Neuronal stem cell (in vitro differentiated cells): ENCODE data around the gene ZNF280B.

ENCODE experiments used
- DNase-seq: peaks from one replicate; pipeline ENCODE4 v3.0.0-alpha.2; 2013; ENCODE audit warnings: low spot score
- H2AFZ ChIP-seq: one replicate; pipeline ENCODE4 v1.6.1; 2013; ENCODE audit warnings: mild to moderate bottlenecking, low read length, inconsistent platforms
- H2AK5ac ChIP-seq: 2 replicates; pipeline ENCODE4 v1.6.1; 2013; ENCODE audit warnings: low read depth, mild to moderate bottlenecking, inconsistent platforms, low read length, moderate library complexity, mixed read lengths
- H2BK120ac ChIP-seq: 2 replicates; pipeline ENCODE4 v1.6.1; 2013; ENCODE audit warnings: low read depth, mild to moderate bottlenecking, inconsistent platforms, low read length, moderate library complexity, mixed read lengths
- H2BK12ac ChIP-seq: one replicate; pipeline ENCODE4 v1.6.1; 2013; ENCODE audit warnings: low read length, inconsistent platforms
- H2BK15ac ChIP-seq: 2 replicates; pipeline ENCODE4 v1.6.1; 2013; ENCODE audit warnings: mild to moderate bottlenecking, low read length, inconsistent platforms, mixed read lengths
- H2BK5ac ChIP-seq: one replicate; pipeline ENCODE4 v1.6.1; 2013; ENCODE audit warnings: inconsistent platforms, mild to moderate bottlenecking, low read length, moderate library complexity
- H3K14ac ChIP-seq: one replicate; pipeline ENCODE4 v1.6.1; 2013; ENCODE audit warnings: low read length, inconsistent platforms
- H3K18ac ChIP-seq: 2 replicates; pipeline ENCODE4 v1.6.1; 2013; ENCODE audit warnings: low read length, inconsistent platforms
- H3K23ac ChIP-seq: 2 replicates; pipeline ENCODE4 v1.6.1; 2013; ENCODE audit warnings: low read depth, mild to moderate bottlenecking, mixed read lengths, low read length, inconsistent platforms; ENCODE audit not compliant: poor library complexity
- H3K27ac ChIP-seq: replicated peaks from 3 replicates; pipeline ENCODE4 v1.5.1; 2013; ENCODE audit warnings: low read length, inconsistent platforms
- H3K27me3 ChIP-seq, 3 experiments: 2 replicates each; pipeline ENCODE4 v1.6.1; 2013; ENCODE audit warnings: low read length in 3 of 3, mild to moderate bottlenecking in 2 of 3, inconsistent platforms in 1 of 3, low read depth in 1 of 3, mixed read lengths in 1 of 3, moderate library complexity in 1 of 3; ENCODE audit not compliant: control insufficient read depth in 3 of 3, insufficient read depth in 3 of 3
- H3K36me3 ChIP-seq, 2 donors: replicated peaks in 1 of 2; 2 replicates each; pipeline ENCODE4 v1.6.1; 2013; ENCODE audit warnings: low read length in 2 of 2; ENCODE audit not compliant: control insufficient read depth in 2 of 2, insufficient read depth in 2 of 2
- H3K4ac ChIP-seq: 2 replicates; pipeline ENCODE4 v1.6.1; 2013; ENCODE audit warnings: inconsistent platforms, mild to moderate bottlenecking, low read length, moderate library complexity
- H3K4me1 ChIP-seq, 2 donors: 1 replicate in 1 of 2; 2 replicates in 1 of 2; pipeline ENCODE4 v1.6.1; 2013; ENCODE audit warnings: low read length in 2 of 2, low read depth in 1 of 2; ENCODE audit not compliant: control insufficient read depth in 2 of 2, insufficient read depth in 1 of 2
- H3K4me2 ChIP-seq: one replicate; pipeline ENCODE4 v1.6.1; 2013; ENCODE audit warnings: mild to moderate bottlenecking, low read length, inconsistent platforms; ENCODE audit not compliant: insufficient read depth, poor library complexity, severe bottlenecking
- H3K4me3 ChIP-seq, 2 donors: 2 replicates each; pipeline ENCODE4 v1.5.1; 2013; ENCODE audit warnings: low read length in 2 of 2, mild to moderate bottlenecking in 2 of 2, inconsistent platforms in 1 of 2, moderate library complexity in 1 of 2
- H3K79me1 ChIP-seq: one replicate; pipeline ENCODE4 v1.6.1; 2013; ENCODE audit warnings: low read depth, mild to moderate bottlenecking, inconsistent platforms, low read length, moderate library complexity
- H3K9ac ChIP-seq: one replicate; pipeline ENCODE4 v1.6.1; 2013; ENCODE audit warnings: mild to moderate bottlenecking, low read depth, low read length, inconsistent platforms; ENCODE audit not compliant: poor library complexity
- H3K9me3 ChIP-seq, 2 donors: replicated peaks in 1 of 2; 2 replicates each; pipeline versions ENCODE3 to v1.6.1; 2013; ENCODE audit warnings: low read length in 2 of 2, mild to moderate bottlenecking in 2 of 2, inconsistent platforms in 1 of 2, low read depth in 1 of 2, mixed read lengths in 1 of 2, moderate library complexity in 1 of 2; ENCODE audit not compliant: control insufficient read depth in 2 of 2, insufficient read depth in 1 of 2
- H4K8ac ChIP-seq: one replicate; pipeline ENCODE4 v1.6.1; 2013; ENCODE audit warnings: low read depth, mild to moderate bottlenecking, inconsistent platforms, low read length, moderate library complexity
- H4K91ac ChIP-seq: one replicate; pipeline ENCODE4 v1.6.1; 2013; ENCODE audit warnings: low read length, low read depth, mild to moderate bottlenecking, inconsistent platforms; ENCODE audit not compliant: poor library complexity
- WGBS, 2 donors: extraction: QIAGEN DNeasy Blood & Tissue Kit; methylation state at CpG; one replicate each; pipeline ENCODE4 v1.1.7; 2013; ENCODE audit warnings: missing lambda C conversion rate in 2 of 2, mixed read lengths in 1 of 2; ENCODE audit not compliant: insufficient read length in 2 of 2, insufficient replicate concordance in 1 of 2; ENCODE audit errors: extremely low coverage in 2 of 2; 5-methylcytosine and 5-hydroxymethylcytosine counted together

The ZNF280B gene

GRCh38 chr22:22461583-22461982 is 47.0 kb downstream of the ZNF280B start:
- Histone ChIP-seq H2BK15ac (no peak overlapping the region), H3K9ac (no peak overlapping the region), H3K4me1 (no peaks in the 10 kb centered on the region), H3K23ac (no peak overlapping the region), H2BK120ac (no peak overlapping the region), H2AFZ (no peak overlapping the region), H3K4me3 (no peak overlapping the region), H2BK12ac (no peak overlapping the region), H3K27me3 (peaks cover 0 to 3% (median 0%) of the 10 kb centered on the region in 3 experiments), H3K36me3 (no peaks in the 10 kb centered on the region), H3K18ac (no peak overlapping the region), H3K79me1 (no peaks in the 10 kb centered on the region), H3K9me3 (peaks cover 8 to 17% of the 10 kb centered on the region in 2 donors), H4K91ac (no peak overlapping the region), H3K14ac (no peak overlapping the region), H3K4me2 (no peak overlapping the region), H4K8ac (no peak overlapping the region), H2BK5ac (no peak overlapping the region), H2AK5ac (no peak overlapping the region), H3K4ac (no peak overlapping the region), H3K27ac (no peak overlapping the region)
- WGBS, 2 donors: no CpG with 5 or more reads among the region's 7 CpGs
- no peak for DNase-seq

GRCh38 chr22:22461111-22461510 is 47.4 kb downstream of the ZNF280B start:
- Histone ChIP-seq H3K4me1 (no peaks in the 10 kb centered on the region), H3K18ac (no peak overlapping the region), H3K79me1 (no peaks in the 10 kb centered on the region), H3K27me3 (peaks cover 0 to 3% (median 0%) of the 10 kb centered on the region in 3 experiments), H3K9me3 (peaks cover 8 to 17% of the 10 kb centered on the region in 2 donors), H2BK15ac (no peak overlapping the region), H3K9ac (no peak overlapping the region), H2BK120ac (no peak overlapping the region), H2BK5ac (no peak overlapping the region), H2AK5ac (no peak overlapping the region), H3K4me3 (no peak overlapping the region), H3K23ac (no peak overlapping the region), H3K14ac (no peak overlapping the region), H2BK12ac (no peak overlapping the region), H3K27ac (no peak overlapping the region), H2AFZ (no peak overlapping the region), H4K91ac (no peak overlapping the region), H3K4ac (no peak overlapping the region), H3K4me2 (no peak overlapping the region), H3K36me3 (no peaks in the 10 kb centered on the region), H4K8ac (no peak overlapping the region)
- DNase-seq: no peak
- WGBS, 2 donors: no CpG with 5 or more reads among the region's 1 CpG

GRCh38 chr22:22460635-22461034 is 47.9 kb downstream of the ZNF280B start:
- Histone ChIP-seq H3K18ac (no peak overlapping the region), H2AK5ac (no peak overlapping the region), H3K4ac (no peak overlapping the region), H3K27ac (no peak overlapping the region), H2BK15ac (no peak overlapping the region), H3K9ac (no peak overlapping the region), H3K4me3 (no peak overlapping the region), H4K91ac (no peak overlapping the region), H3K36me3 (no peaks in the 10 kb centered on the region), H2BK120ac (no peak overlapping the region), H3K4me1 (no peaks in the 10 kb centered on the region), H2BK5ac (no peak overlapping the region), H3K14ac (no peak overlapping the region), H3K4me2 (no peak overlapping the region), H3K79me1 (no peaks in the 10 kb centered on the region), H2AFZ (no peak overlapping the region), H2BK12ac (no peak overlapping the region), H3K9me3 (peaks cover 8 to 17% of the 10 kb centered on the region in 2 donors), H3K23ac (no peak overlapping the region), H3K27me3 (peaks cover 0 to 3% (median 0%) of the 10 kb centered on the region in 3 experiments), H4K8ac (no peak overlapping the region)
- DNase-seq: no peak

- no peak overlapping the region for H4K91ac ChIP-seq
- H3K27ac ChIP-seq: no peak overlapping the region
- no peak overlapping the region for H3K9ac ChIP-seq
- H3K79me1 ChIP-seq: no peaks in the 10 kb centered on the region
- no peak overlapping the region for H2AFZ ChIP-seq
- no CpG with 5 or more reads among the region's 2 CpGs for WGBS, 2 donors
- H2AK5ac ChIP-seq: no peak overlapping the region
- peaks cover 8 to 17% of the 10 kb centered on the region in 2 donors for H3K9me3 ChIP-seq
- no peak overlapping the region for H3K4ac ChIP-seq
- no peaks in the 10 kb centered on the region for H3K36me3 ChIP-seq
- no peak overlapping the region for H2BK15ac ChIP-seq
- DNase-seq: no peak
- no peak overlapping the region for H3K4me2 ChIP-seq
- no peak overlapping the region for H3K23ac ChIP-seq
- peaks cover 0 to 3% (median 0%) of the 10 kb centered on the region in 3 experiments for H3K27me3 ChIP-seq
- H3K14ac ChIP-seq: no peak overlapping the region
- H4K8ac ChIP-seq: no peak overlapping the region
- no peak overlapping the region for H2BK5ac ChIP-seq
- no peak overlapping the region for H3K18ac ChIP-seq
- no peak overlapping the region for H2BK120ac ChIP-seq
- H3K4me1 ChIP-seq: no peaks in the 10 kb centered on the region
- no peak overlapping the region for H2BK12ac ChIP-seq
- no peak overlapping the region for H3K4me3 ChIP-seq
Observed at GRCh38 chr22:22460060-22460459, 48.5 kb downstream of the ZNF280B start.
